GM10266 (cell line): Measurements from ENCODE around the gene FBXL17.

Experiments
- DNase-seq: peaks from one replicate; pipeline ENCODE4 v3.0.0; 2012; ENCODE audit errors: extremely low spot score
- TF ChIP-seq, protein P1 (sequence below): IDR thresholded peaks from 2 replicates; pipeline ENCODE4 v1.5.1; 2012; ENCODE audit warnings: mild to moderate bottlenecking, low read depth; ENCODE audit not compliant: control insufficient read depth, insufficient read depth; ENCODE audit errors: missing control alignments

The FBXL17 gene

DNA sequence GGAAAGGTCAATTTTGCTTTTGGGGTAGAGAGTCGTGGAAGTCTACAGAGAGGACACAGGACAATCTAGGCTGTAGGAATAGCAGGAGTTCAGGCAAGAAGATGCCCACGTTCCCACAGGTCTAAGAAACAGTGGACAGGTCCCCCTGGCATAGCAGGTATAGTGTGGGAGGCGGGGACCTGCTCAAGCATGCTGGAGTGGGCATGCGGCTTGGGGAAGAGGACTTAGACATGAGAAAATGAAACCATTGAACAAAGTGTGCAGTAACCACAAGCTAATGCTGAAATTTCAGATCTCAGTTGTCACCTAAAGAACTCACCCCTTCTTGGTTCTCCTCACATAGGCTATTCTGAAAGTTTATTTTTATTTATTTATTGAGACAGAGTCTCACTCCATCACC lies 568.3 kb downstream of the FBXL17 start:
- DNase-seq, result peak; percentile 39
- TF ChIP-seq, protein P1, sequence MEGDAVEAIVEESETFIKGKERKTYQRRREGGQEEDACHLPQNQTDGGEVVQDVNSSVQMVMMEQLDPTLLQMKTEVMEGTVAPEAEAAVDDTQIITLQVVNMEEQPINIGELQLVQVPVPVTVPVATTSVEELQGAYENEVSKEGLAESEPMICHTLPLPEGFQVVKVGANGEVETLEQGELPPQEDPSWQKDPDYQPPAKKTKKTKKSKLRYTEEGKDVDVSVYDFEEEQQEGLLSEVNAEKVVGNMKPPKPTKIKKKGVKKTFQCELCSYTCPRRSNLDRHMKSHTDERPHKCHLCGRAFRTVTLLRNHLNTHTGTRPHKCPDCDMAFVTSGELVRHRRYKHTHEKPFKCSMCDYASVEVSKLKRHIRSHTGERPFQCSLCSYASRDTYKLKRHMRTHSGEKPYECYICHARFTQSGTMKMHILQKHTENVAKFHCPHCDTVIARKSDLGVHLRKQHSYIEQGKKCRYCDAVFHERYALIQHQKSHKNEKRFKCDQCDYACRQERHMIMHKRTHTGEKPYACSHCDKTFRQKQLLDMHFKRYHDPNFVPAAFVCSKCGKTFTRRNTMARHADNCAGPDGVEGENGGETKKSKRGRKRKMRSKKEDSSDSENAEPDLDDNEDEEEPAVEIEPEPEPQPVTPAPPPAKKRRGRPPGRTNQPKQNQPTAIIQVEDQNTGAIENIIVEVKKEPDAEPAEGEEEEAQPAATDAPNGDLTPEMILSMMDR, result no peak

DNA sequence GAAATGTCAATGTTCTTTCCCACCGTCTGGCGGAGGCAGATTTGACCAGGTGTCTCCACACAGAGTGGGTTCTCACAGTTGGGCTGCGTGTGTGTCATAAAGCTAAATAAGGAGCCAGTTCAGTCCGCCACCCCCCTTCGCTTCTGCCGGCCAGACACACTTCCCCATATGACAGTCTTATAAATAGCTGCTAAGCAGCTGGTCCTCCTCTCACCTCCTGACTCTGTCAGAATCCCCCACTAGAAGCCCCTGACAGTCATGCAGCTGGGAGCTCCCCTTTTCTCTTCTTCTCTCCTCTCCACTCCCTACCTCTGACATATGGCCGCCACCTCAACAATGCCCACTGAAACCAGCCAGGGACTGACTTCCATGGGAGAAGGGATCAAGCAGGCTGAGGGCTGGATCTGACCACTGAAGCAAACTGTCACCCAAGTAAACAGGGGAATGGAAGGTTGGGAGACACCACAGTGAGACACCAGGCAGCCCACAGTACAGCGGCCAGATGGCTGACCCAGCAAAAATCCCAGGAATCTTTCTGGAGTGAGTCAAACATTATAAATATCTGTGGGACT lies 569.2 kb downstream of the FBXL17 start:
- TF ChIP-seq, protein P1, result no peak
- peak; percentile 62 for DNase-seq

DNA sequence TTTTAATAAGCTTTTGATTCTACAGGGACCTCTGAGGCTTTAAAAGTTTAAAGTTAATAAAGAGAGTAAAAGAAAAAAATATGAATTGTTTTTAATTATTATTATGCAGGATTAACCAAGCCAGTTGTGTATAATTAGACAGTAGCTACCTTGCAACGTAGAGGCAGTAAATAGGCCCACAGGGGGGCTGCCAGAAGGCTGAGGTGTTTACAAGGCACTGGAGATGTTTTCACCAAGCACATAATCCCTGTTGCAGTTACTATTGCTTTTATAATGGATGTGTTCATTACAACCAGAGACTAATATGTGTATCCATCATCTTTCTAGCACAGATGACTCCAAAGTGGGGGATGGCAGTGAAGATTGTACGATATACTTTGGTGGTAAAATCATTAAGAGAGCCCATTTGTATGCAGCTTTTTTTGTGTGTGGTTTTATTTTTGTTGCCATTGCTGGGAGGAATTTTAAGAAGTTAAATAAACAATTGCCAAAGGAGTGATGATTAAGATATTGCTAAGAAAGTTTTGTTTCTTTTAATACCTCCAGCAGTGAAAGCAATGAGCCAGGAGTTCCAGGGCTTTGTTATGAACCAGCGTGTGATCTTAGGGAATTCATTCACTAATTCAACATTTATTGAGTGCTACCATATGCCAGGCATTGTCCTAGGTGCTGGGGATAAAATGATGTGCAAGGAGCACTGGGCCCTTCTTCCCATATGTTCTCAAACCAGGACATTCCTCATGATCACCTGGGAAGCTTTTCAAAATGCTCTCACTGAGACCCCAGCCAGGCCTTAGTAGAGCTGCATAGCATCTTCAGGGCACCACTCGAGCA lies 572.5 kb downstream of the FBXL17 start:
- TF ChIP-seq, protein P1, result no peak
- DNase-seq, result no peak
